Hippocampal formation (tissue), 2 donors: ENCODE measurements around the gene KIAA1671.
"Not testable (repeated sequence)": the region's sequence is repeated elsewhere in the genome, so short reads cannot be mapped to it uniquely, and the experiment has no call there.

Experiments used
- DNase-seq, 2 donors: peaks; one replicate each; lab custom pipeline; 2025; lab: John Stamatoyannopoulos, UW

The KIAA1671 gene

DNA sequence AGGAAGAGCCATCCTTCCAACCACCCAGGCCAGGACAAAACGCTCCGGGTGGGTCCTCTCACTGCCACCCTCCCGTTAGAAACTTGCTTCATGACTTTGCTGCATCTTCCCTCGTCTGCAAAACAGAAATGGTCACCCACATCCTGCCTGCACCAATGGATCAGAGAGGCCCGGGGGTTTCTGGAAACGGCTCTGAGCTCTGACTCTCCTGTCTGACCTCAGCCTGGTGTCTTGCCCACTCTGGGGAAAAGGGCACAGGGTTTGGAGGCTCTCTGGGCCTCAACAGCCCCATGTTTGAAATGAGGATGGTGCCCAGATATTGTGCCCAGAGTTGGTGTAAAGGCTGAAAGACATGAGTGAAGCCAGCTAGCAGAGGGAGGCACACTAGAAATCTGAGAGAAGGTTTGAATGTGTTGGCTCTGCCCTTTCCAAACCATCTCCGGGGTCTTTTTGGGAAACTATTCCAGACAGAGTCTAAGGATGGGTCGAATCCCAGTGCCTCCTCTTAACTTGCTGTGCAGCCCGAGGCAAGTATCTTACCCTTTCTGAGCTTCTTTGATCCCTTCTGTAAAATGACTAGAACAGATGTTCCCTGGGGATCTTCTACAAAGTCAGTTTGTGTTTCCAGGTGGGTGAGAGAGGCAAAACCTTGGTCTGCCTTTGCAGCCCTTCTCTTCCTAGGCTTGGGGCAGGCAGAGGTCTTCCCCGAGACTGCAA is 249.2 kb downstream of the KIAA1671 start:
- DNase-seq = no peak

DNA sequence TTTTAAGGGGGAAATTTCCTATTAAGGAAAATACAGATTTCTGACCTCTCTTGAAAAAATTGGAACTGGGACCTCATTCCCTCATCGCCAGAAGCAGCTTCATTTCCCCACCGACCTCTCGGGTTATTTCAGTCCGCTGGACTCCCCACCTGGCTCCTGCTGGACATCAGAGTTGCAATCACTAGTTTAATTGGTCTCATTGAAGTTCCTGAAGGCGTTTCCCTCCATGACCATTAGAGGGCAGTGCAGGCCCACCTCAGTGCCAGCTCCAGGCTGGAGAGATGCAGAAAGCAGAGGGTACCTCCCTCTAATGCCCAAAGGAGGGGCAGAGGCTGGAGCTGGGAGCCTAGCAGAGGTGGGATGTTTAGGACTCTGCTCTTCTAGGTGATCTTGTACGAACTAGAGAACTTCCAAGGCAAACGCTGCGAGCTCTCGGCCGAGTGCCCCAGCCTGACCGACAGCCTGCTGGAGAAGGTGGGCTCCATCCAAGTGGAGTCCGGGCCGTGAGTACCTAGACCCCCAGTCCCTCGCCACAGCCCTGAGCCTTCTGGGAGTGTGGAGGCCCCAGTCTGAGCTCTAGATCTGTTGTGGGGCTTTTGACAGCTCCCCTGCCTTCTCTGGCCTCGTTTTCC is 249.9 kb downstream of the KIAA1671 start:
- peak; percentile 9 to 45 for DNase-seq

DNA sequence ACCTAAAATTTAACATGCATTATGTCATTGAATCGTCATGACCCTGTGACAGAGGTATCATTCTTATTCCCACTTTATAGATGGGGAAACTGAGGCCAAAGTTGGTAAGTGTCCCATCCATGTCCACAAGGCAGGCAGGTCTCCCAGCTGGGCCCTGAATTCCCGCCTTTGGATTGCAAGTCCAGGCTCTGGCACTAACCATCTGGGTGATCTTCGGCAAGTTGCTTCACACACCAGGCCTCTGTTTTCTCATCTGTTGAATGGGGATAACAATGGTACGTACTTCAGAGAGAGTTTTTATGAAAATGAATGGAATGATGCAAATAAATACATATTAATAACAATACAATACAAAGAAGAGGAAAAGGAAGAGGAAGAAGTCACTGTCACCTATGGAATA is 250.6 kb downstream of the KIAA1671 start:
- DNase-seq = no peak

DNA sequence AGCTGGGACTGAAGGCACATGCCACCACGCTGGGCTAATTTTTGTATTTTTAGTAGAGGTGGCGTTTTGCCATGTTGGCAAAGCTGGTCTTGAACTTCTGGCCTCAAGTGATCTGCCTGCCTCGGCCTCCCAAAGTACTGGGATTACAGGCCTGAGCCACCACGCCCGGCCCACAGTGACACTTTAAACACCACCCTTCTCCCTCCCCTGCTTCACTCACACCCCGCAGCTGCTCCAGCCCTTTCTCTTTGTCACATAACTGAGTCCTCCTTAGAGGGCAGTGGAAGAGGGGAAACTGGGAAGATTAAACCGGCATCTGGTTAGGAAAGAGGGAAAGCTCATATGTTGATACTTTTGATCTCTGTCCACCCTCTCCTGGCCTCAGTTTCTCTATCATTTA is 252.0 kb downstream of the KIAA1671 start:
- DNase-seq = not testable (repeated sequence)

DNA sequence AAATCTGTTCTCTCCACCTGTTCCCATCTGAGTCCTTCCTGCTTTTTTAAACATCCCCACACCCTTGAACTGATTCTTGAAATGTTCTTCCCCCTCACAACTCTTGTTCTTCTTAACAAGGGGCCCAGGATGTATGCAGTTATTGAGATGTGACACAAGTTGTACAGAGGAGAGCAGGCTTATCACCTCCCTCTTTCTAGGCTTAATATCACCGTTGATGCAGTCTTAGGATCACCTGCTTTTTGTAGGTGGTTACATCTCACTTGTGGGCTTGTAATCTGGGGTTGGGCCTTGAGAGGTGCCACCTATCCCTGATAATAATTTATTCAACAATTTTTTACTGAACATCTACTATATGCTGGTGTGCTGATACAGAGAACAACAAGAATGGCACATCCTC is 253.3 kb downstream of the KIAA1671 start:
- DNase-seq = no peak

DNA sequence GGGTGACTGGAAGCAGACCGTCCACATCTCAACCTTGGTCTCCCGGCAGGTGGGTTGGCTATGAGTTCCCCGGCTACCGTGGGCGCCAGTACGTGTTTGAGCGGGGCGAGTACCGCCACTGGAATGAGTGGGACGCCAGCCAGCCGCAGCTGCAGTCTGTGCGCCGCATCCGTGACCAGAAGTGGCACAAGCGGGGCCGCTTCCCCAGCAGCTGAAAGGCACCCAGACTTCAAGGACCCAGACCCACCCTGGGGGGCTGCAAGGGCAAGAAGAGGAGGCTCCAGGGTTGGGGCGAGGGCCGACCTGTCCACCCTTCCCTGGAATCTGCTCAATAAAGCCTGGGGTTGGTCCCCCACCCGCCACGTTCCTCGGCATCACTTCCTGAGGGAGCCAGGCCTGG is 254.5 kb downstream of the KIAA1671 start:
- no peak for DNase-seq

DNA sequence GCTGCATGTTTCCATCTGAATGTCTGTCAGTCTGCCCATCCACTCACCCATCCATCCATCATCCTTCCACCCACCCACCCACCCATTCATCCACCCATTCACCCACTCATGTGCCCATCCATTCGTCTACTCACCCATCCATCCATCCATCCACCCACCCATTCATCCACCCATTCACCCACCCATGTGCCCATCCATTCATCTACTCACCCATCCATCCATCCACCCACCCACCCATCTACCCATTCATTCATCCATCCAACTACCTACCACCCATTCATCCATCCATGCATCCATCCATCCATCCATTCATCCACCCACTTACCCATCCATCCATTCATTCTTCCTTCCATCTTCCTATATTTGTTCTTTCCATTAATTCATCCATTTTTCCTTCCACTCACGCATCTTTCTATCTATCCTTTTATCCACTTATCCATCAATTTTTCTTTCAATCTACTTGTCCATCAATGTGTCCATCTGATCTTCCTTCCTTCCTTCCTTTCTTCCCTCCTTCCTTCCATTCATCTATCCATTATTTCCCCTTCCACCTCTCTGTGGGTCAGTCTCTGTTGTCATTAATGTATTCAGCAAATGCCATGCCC is 255.1 kb downstream of the KIAA1671 start:
- no peak for DNase-seq

DNA sequence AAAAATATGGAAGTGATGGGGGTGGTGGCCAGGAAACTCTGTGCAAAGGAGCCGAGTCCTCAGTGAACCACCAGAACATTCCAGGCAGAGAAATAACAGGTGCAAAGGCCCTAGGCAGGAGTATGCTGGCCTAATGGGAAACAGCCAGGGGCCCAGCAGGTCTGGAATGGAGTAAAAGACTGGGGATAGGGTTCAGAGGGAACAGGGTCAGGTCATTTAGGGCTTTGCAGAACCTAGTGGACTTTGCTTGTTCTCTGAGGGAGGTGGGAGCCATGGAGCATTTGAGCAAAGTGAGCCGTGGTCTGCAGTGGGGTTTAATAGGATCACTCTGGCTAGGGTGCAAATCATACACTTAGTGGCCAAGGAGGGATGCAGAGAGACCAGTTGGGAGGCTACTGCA is 255.8 kb downstream of the KIAA1671 start:
- DNase-seq = no peak

DNA sequence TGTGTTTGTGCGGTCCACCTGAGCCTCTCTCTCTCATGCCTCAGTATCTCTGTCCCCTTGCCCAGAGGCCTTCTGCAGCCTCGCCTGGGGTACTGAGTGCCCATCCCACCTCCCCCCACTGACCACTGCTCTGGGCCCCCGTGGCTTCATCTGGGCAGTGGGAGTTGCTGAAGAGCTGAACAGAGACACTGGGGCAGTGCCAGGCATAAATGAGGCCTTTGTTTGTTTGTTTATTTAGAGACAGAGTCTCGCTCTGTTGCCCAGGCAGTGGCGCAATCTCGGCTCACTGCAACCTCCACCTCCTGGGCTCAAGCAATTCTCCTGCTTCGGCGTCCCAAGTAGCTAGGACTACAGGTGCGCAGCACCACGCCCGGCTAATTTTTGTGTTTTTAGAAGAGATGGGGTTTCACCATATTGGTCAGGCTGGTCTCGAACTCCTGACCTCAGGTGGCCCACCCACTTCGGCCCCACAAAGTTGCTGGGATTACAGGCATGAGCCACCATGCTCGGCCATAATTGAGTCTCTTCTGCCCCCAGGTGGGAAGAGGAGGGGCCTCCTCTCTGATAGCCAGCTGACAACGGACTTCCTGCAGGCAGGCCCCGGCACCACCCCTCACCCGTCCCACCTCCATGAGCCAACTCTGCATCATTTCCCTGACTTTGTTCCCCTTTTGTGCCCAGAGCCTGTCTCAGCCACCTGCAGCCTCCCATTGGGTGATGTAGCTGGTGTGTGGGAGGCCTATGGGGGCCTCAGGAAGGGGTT is 256.4 kb downstream of the KIAA1671 start:
- no peak for DNase-seq

DNA sequence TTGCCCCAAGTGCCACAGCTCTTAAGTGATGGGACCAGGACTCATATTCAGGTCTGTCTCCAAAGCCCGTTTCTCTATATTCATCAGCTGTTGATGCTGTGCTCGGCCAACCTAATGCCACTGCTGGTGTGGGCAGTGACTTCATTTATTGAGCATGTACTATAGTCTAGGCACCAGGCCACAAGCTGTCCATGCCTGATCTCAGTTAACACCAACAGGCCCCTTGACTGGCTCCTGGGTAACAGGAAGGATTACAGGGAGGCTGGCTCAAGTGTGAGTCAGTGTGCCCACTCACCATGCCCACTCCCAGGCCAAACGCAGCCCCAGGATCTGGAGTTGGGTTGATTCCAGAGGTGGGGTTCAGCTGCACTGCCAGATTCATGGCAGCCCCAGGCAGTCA is 258.3 kb downstream of the KIAA1671 start:
- DNase-seq = no peak

DNA sequence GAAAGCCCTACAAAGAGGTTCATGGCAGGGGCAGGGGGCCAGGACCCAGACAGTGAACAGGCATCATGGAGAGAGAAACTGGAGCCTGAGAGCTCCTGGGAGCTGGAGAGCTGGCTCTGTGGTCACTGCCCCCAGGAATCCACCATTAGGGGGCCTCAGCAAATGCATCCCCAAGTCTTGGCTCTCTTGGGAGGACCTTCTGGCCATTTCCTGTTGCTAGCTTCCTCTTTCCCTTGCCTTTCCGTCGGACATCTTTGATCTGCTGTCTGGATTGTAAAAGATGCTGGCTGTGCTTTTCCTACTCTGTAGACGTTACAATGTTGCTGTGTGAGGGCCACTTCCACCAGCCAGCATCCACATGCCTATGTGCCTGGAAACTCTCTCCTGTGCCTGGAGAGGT is 259.8 kb downstream of the KIAA1671 start:
- no peak for DNase-seq

DNA sequence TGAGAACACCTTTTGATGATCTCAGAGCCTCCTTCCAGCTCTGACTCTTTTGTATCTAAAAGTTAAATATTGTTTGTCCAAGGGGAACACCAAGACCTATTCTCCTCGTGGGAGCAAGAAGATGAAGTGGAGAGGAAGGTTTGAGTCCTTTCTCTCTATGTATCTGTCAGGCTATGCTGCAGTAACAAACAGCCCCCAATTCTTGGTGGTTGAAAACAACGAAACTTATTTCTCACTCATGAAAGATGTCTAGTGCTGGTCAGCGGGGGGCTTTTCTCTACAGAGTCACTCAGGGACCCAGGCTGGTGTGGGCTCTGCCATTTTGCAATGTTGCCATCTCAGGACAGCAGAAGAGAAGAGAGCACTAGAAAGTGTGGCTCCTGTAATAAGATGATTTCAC is 260.7 kb downstream of the KIAA1671 start:
- no peak for DNase-seq

DNA sequence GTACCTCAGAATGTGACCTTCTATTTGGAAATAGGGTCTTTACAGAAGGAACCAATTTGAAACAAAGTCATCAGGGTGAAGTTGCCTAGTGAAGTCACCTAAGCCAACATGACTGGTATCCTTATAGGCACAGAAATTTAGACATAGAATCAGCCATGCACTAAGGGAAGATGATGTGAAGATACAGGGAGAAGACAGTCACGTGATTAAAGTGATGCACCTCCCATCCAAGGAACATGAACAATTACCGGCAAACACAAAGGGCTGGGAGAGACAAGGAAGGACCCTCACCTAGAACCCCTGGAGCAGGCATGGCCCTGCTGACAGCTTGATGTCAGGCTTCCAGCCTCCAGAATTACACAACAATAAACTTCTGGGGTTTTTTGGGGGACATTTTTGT is 263.7 kb downstream of the KIAA1671 start:
- DNase-seq = no peak

DNA sequence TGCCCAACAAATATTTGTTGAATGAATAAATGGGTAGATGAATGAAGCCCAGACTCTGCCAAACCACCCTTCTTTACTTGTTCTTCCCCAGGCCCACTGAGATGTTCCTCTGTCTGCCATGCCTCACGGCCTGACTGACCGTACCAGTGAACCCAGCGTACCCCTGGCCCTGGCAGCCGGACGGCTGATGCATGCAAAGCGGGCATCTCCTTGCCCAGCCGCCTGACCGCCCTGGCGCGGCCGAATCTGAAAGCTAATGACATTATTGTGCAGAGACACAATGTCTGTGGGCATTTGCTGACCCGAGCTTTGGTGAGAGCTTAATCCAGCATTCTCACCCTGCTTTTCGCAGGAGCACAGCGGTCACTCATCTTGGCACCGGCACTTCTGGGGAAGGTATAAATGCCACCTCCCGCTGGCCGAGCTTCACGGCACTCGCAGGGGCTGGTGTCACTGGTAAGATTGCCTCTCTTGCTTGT is 266.7 kb downstream of the KIAA1671 start, which contains the start of gene CRYBB2:
Gene CRYBB2 (plus strand): TSS at position 429 of the 479 bp plus-strand sequence. CDS start 1,791 bp downstream, outside the sequence.
- no peak for DNase-seq

DNA sequence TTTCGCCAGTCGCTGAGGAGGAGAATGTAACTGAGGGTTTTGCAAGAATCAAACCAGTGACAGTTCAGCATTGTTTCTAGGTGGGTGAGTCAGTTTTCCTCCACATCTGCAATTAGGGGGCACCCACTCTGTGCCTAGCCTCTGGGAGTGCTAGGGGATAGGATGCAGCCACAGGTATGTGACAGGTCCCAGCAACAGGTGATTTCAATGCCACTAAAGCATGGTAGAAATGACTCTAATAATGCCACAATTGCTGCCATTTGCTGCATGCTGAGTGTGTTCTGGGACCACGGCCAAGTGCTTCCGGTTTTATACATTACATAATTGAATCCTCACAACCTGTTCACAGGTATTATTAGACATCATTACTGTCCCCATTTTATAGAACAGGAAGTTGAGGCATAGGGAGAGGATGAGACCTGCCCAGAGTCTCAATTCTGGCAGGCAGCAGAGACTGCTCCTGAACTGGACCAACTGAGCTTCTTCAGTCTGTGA is 267.5 kb downstream of the KIAA1671 start:
- DNase-seq = no peak

DNA sequence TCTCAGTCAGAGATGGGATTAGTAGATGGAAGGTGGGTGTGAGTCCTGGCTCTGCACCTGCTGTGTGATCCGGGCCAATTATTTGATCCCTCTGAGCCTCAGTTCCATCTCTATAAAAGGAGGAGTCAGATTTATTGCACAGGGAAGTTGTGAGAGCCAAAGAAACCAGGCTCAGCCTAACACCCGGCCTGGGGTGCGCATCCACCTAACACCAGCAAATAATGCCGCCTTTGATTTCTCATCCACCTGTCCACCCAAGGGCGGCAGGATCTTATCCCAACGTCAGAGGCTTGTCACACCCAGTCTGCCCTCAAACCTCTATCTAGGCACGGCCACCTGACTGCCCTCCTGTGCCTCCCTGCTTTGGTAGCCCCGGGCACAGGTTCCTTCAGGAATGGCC is 269.3 kb downstream of the KIAA1671 start:
- DNase-seq = no peak

DNA sequence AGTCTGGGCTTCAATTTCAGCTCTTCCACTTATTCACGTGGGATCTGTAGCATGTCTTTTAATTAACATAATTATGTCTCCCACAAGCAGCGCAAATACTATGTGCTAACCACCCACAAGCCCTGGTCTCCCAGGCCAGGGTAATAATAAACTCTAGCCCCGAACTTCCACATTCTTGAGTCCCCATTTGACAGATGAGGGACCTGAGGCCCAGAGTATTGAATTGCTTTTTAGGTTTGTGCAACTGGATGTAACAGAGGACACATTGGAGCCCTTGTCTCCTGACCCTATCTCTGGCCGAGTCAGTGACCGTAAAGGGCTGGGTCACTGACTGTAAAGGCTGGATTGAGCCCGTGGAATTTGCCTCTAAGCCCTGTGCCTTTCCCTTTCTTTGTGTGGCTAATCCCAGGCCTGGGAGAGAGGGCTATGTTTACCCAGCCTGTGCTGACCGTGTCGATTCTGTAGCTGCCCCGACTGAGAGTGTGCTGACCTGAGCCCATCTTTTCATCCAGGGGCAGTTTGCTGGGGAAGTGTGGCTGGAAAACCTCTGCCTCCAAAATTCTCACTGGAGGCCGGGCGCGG is 270.8 kb downstream of the KIAA1671 start:
- DNase-seq = no peak

DNA sequence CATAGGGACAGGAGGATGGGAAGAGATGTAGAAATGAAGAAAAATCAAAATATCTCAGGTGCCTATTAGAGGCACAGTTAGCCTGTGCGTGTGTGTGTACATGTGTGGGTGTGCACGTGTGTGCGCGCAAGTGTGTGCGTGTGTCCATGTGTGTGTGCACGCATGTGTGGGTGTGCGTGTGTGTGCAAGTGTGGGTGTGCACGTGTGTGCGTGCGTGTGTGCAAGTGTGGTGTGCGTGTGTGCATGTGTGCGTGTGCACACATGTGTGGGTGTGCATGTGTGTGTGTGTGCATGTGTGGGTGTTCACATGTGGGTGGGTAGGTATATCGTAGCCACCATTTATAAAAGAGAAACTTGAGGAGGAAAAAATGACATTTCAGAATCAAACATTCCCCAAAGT is 276.3 kb downstream of the KIAA1671 start:
- DNase-seq = no peak

DNA sequence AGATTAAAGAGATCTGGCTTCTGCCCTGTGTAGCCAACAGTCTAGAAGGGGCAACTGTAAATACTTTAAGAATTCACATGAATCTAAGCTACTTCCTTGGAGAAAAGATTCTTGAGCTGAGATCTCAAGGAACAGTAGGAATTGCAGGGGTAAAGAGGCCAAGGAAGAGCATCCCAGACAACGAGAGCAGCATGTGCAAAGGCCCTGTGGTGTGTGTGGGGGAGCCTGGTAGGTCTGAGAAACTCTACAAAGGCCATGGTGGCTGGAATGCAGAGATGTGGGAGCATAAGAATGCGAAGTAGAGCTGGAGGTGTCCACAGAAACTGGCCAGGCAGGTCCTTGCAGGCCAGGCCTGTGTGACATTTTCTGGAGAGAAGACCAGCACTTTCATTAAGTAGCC is 278.2 kb downstream of the KIAA1671 start:
- not testable (repeated sequence) for DNase-seq

DNA sequence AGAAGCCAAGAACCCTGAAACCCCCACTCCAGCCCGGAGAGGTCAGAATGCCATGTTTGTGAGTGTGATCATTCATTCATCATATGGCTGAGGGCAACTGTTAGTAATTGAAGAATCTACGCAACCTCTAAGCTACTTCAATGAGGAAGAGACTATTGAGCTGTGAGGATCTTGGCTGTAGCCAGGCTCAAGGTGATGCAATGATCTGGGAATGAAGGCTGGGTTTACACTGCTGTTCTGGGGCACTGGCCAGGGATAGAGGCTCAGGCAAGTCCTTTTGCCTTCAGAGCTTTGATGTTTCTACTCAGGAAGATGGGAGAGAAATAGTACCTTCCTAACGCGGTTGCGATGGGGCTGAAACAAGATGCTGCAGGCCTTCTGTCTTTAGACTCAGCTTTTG is 279.8 kb downstream of the KIAA1671 start:
- DNase-seq = no peak

DNA sequence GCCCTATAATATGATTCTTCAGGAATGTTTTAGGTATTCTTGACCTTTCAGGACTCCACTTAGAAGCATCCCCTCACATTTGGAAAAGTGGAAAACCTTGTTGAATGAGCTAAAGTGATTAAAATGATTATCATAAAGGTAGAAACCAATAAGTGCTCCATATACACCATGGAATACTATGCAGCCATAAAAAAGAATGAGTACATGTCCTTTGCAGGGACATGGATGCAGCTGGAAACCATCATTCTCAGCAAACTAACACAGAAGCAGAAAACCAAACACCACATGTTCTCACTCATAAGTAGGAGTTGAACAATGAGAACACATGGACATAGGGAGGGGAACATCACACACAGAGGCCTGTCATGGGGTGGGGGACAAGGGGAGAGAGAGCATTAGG is 281.2 kb downstream of the KIAA1671 start:
- DNase-seq = not testable (repeated sequence)
